Measurements from ENCODE around the gene IFT81.

Gene IFT81

GRCh38 chr12:110146986-110147385, 22.8 kb downstream of the IFT81 start:
- TF ChIP-seq USF1 (IDR thresholded peaks at IDR 0.05), result no peak

- no peak for TF ChIP-seq USF1 (IDR thresholded peaks at IDR 0.05)
- no peak for TF ChIP-seq RAD21 (IDR thresholded peaks at IDR 0.05; ENCODE audit: low read depth)
- TF ChIP-seq EGR1 (IDR thresholded peaks at IDR 0.05), result no peak
- TF ChIP-seq TAF1 (IDR thresholded peaks at IDR 0.05; ENCODE audit: low read depth), result no peak
- TF ChIP-seq TEAD4 (IDR thresholded peaks at IDR 0.05), result no peak
- no peak for TF ChIP-seq MAX (IDR thresholded peaks at IDR 0.05)
- TF ChIP-seq ZBTB7A (IDR thresholded peaks at IDR 0.05; ENCODE audit: low read depth), result no peak
- no peak for TF ChIP-seq CREB1 (IDR thresholded peaks at IDR 0.05; ENCODE audit: low read depth)
- no peak for TF ChIP-seq FOXM1 (IDR thresholded peaks at IDR 0.05; ENCODE audit: borderline replicate concordance, low read depth)
- TF ChIP-seq CEBPB (IDR thresholded peaks at IDR 0.05), result no peak
Measured at GRCh38 chr12:110149086-110149660, 25.0 kb downstream of the IFT81 start.

- TF ChIP-seq MAX (IDR thresholded peaks at IDR 0.05), result no peak
- no peak for TF ChIP-seq EP300 (IDR thresholded peaks at IDR 0.05; ENCODE audit: borderline replicate concordance)
- no peak for TF ChIP-seq NFIC (IDR thresholded peaks at IDR 0.05)
- TF ChIP-seq CEBPB (IDR thresholded peaks at IDR 0.05), result no peak
- TF ChIP-seq YY1 (IDR thresholded peaks at IDR 0.05; ENCODE audit: low read depth), result no peak
- TF ChIP-seq RAD21 (IDR thresholded peaks at IDR 0.05; ENCODE audit: low read depth), result no peak
Measured at GRCh38 chr12:110156766-110157165, 32.6 kb downstream of the IFT81 start.

- TF ChIP-seq TEAD4 (IDR thresholded peaks at IDR 0.05) (no peak), MAX (IDR thresholded peaks at IDR 0.05) (no peak), ZBTB7A (IDR thresholded peaks at IDR 0.05; ENCODE audit: low read depth) (no peak), CREB1 (IDR thresholded peaks at IDR 0.05; ENCODE audit: low read depth) (no peak), NFIC (IDR thresholded peaks at IDR 0.05) (no peak), TAF1 (IDR thresholded peaks at IDR 0.05; ENCODE audit: low read depth) (no peak)
Measured at GRCh38 chr12:110157539-110157938, 33.4 kb downstream of the IFT81 start.

GRCh38 chr12:110159671-110160245, 35.6 kb downstream of the IFT81 start:
- no peak for TF ChIP-seq TAF1 (IDR thresholded peaks at IDR 0.05; ENCODE audit: low read depth)
- TF ChIP-seq RAD21 (IDR thresholded peaks at IDR 0.05; ENCODE audit: low read depth), result no peak
- TF ChIP-seq TEAD4 (IDR thresholded peaks at IDR 0.05), result no peak
- TF ChIP-seq FOXM1 (IDR thresholded peaks at IDR 0.05; ENCODE audit: borderline replicate concordance, low read depth), result no peak
- no peak for TF ChIP-seq NFIC (IDR thresholded peaks at IDR 0.05)
- TF ChIP-seq YY1 (IDR thresholded peaks at IDR 0.05; ENCODE audit: low read depth), result no peak
- no peak for TF ChIP-seq CEBPB (IDR thresholded peaks at IDR 0.05)
- no peak for TF ChIP-seq CREB1 (IDR thresholded peaks at IDR 0.05; ENCODE audit: low read depth)
- TF ChIP-seq REST (IDR thresholded peaks at IDR 0.05; ENCODE audit: low read depth), result no peak
- TF ChIP-seq TCF12 (IDR thresholded peaks at IDR 0.05; ENCODE audit: low read depth), result no peak
- no peak for TF ChIP-seq EP300 (IDR thresholded peaks at IDR 0.05; ENCODE audit: borderline replicate concordance)
- no peak for TF ChIP-seq EGR1 (IDR thresholded peaks at IDR 0.05)
- no peak for TF ChIP-seq ZBTB7A (IDR thresholded peaks at IDR 0.05; ENCODE audit: low read depth)
- no peak for TF ChIP-seq USF1 (IDR thresholded peaks at IDR 0.05)
- no peak for TF ChIP-seq MAX (IDR thresholded peaks at IDR 0.05)

- TF ChIP-seq EP300 (IDR thresholded peaks at IDR 0.05; ENCODE audit: borderline replicate concordance) (no peak), TAF1 (IDR thresholded peaks at IDR 0.05; ENCODE audit: low read depth) (no peak), YY1 (IDR thresholded peaks at IDR 0.05; ENCODE audit: low read depth) (no peak), TEAD4 (IDR thresholded peaks at IDR 0.05) (no peak), RAD21 (IDR thresholded peaks at IDR 0.05; ENCODE audit: low read depth) (no peak), EGR1 (IDR thresholded peaks at IDR 0.05) (no peak), MAX (IDR thresholded peaks at IDR 0.05) (no peak), REST (IDR thresholded peaks at IDR 0.05; ENCODE audit: low read depth) (no peak), CREB1 (IDR thresholded peaks at IDR 0.05; ENCODE audit: low read depth) (no peak), USF1 (IDR thresholded peaks at IDR 0.05) (no peak), FOXM1 (IDR thresholded peaks at IDR 0.05; ENCODE audit: borderline replicate concordance, low read depth) (no peak), NFIC (IDR thresholded peaks at IDR 0.05) (no peak), TCF12 (IDR thresholded peaks at IDR 0.05; ENCODE audit: low read depth) (no peak), CEBPB (IDR thresholded peaks at IDR 0.05) (no peak), ZBTB7A (IDR thresholded peaks at IDR 0.05; ENCODE audit: low read depth) (no peak)
Measured at GRCh38 chr12:110165540-110166159, 41.5 kb downstream of the IFT81 start.

Measured in Ishikawa (cell line).